IMR-90 (cell line): ENCODE data around the gene OR2J1. TPM values are rescaled to one million over a fixed set of nuclear protein-coding genes. Genes with fewer than 3 reads are reported as not detected.

Experiments
- ATAC-seq: fragments of 200-7000 bp; cut with Tn5 transposase; 2 replicates; pipeline ENCODE4 v1.9.1; 2020; ENCODE audit warnings: low read depth, mild to moderate bottlenecking, moderate library complexity
- BruUV-seq: library from RNA; stranded (reverse); fragments of 400-500 nt; replicated peaks from 2 replicates; lab custom pipeline; 2021; lab: Mats Ljungman, UMichigan
- CTCF ChIA-PET: fragments of 300-600 bp; formaldehyde crosslinking; extraction: SDS; loops from one replicate; lab custom pipeline; 2021; ENCODE audit warnings: antibody characterized with exemption; lab: Yijun Ruan, JAX
- POLR2A ChIA-PET: fragments of 300-600 bp; sonication (Branson Sonifier 250); formaldehyde crosslinking; loops from one replicate; lab custom pipeline; 2022; ENCODE audit warnings: antibody characterized with exemption; ENCODE audit not compliant: unreplicated experiment; lab: Charles Lee
- DNase-seq: peaks from one replicate; pipeline ENCODE4 v3.0.0; 2013
- H2AFZ ChIP-seq: replicated peaks from 2 replicates; pipeline ENCODE3; 2013; ENCODE audit warnings: low read length, mild to moderate bottlenecking; ENCODE audit not compliant: poor library complexity
- H2AK5ac ChIP-seq: 2 replicates; pipeline ENCODE4 v1.6.1; 2013; ENCODE audit warnings: low read depth, low read length, inconsistent platforms
- H2AK9ac ChIP-seq: replicated peaks from 2 replicates; pipeline ENCODE3; 2013; ENCODE audit warnings: mild to moderate bottlenecking, low read depth, low read length, moderate library complexity; ENCODE audit not compliant: poor library complexity
- H2BK120ac ChIP-seq: 2 replicates; pipeline ENCODE4 v1.6.1; 2013; ENCODE audit warnings: low read depth, low read length, inconsistent platforms
- H2BK15ac ChIP-seq: 3 replicates; pipeline ENCODE4 v1.6.1; 2013; ENCODE audit warnings: low read depth, low read length, inconsistent platforms
- H2BK20ac ChIP-seq: 2 replicates; pipeline ENCODE4 v1.6.1; 2013; ENCODE audit warnings: low read depth, mild to moderate bottlenecking, inconsistent platforms, low read length, moderate library complexity
- H2BK5ac ChIP-seq: 2 replicates; pipeline ENCODE4 v1.6.1; 2013; ENCODE audit warnings: mild to moderate bottlenecking, low read depth, low read length, inconsistent platforms; ENCODE audit not compliant: poor library complexity, severe bottlenecking
- H3K14ac ChIP-seq: replicated peaks from 2 replicates; pipeline ENCODE4 v1.6.1; 2013; ENCODE audit warnings: low read depth, low read length, inconsistent platforms
- H3K18ac ChIP-seq: 2 replicates; pipeline ENCODE4 v1.6.1; 2013; ENCODE audit warnings: low read depth, low read length, control low read depth
- H3K23ac ChIP-seq: 2 replicates; pipeline ENCODE4 v1.6.1; 2013; ENCODE audit warnings: low read depth, low read length, inconsistent platforms
- H3K27ac ChIP-seq: 2 replicates; pipeline ENCODE4 v1.5.1; 2013; ENCODE audit warnings: mild to moderate bottlenecking, control low read depth, low read length; ENCODE audit not compliant: insufficient read depth
- H3K27me3 ChIP-seq: 2 replicates; pipeline ENCODE4 v1.6.1; 2013; ENCODE audit warnings: low read length; ENCODE audit not compliant: control insufficient read depth, insufficient read depth
- H3K36me3 ChIP-seq: 2 replicates; pipeline ENCODE4 v1.6.1; 2013; ENCODE audit warnings: low read length, mixed read lengths; ENCODE audit not compliant: control insufficient read depth, insufficient read depth
- H3K4ac ChIP-seq: 2 replicates; pipeline ENCODE4 v1.6.1; 2013; ENCODE audit warnings: low read depth, low read length, inconsistent platforms
- H3K4me1 ChIP-seq: 2 replicates; pipeline ENCODE4 v1.6.1; 2013; ENCODE audit warnings: low read length, mixed read lengths; ENCODE audit not compliant: control insufficient read depth, insufficient read depth
- H3K4me2 ChIP-seq: 2 replicates; pipeline ENCODE4 v1.6.1; 2013; ENCODE audit warnings: low read depth, mild to moderate bottlenecking, control low read depth, low read length, moderate library complexity
- H3K4me3 ChIP-seq: 2 replicates; pipeline ENCODE4 v1.5.1; 2013; ENCODE audit warnings: low read depth, mild to moderate bottlenecking, control low read depth, low read length, moderate library complexity; ENCODE audit not compliant: insufficient read depth
- H3K56ac ChIP-seq: 2 replicates; pipeline ENCODE4 v1.6.1; 2013; ENCODE audit warnings: low read length, inconsistent platforms; ENCODE audit not compliant: insufficient read depth; ENCODE audit errors: extremely low read depth
- H3K79me1 ChIP-seq, 2 experiments: 2 replicates each; pipeline ENCODE4 v1.6.1; 2013; ENCODE audit warnings: low read length in 2 of 2, inconsistent platforms in 1 of 2, low read depth in 1 of 2
- H3K9ac ChIP-seq: 2 replicates; pipeline ENCODE4 v1.6.1; 2013; ENCODE audit warnings: low read depth, low read length, control low read depth
- H3K9me1 ChIP-seq: 2 replicates; pipeline ENCODE4 v1.6.1; 2013; ENCODE audit warnings: low read length, inconsistent platforms; ENCODE audit not compliant: insufficient read depth
- H3K9me3 ChIP-seq: 2 replicates; pipeline ENCODE4 v1.6.1; 2013; ENCODE audit warnings: low read length; ENCODE audit not compliant: control insufficient read depth, insufficient read depth
- H4K20me1 ChIP-seq: 2 replicates; pipeline ENCODE4 v1.6.1; 2013; ENCODE audit warnings: low read length, inconsistent platforms; ENCODE audit not compliant: insufficient read depth
- H4K5ac ChIP-seq: 2 replicates; pipeline ENCODE4 v1.6.1; 2013; ENCODE audit warnings: mild to moderate bottlenecking, low read depth, low read length, control low read depth
- H4K8ac ChIP-seq, 2 experiments: 2 replicates each; pipeline ENCODE4 v1.6.1; 2013; ENCODE audit warnings: low read depth in 2 of 2, low read length in 2 of 2, control low read depth in 1 of 2, inconsistent platforms in 1 of 2
- H4K91ac ChIP-seq: 2 replicates; pipeline ENCODE4 v1.6.1; 2013; ENCODE audit warnings: low read depth, low read length, inconsistent platforms; ENCODE audit not compliant: insufficient read depth
- CEBPB ChIP-seq: IDR thresholded peaks from 2 replicates; pipeline ENCODE4 v1.6.1; 2012; ENCODE audit warnings: low read depth, low read length, improper control_type of control experiment
- CTCF ChIP-seq: conservative IDR thresholded peaks from 2 replicates; pipeline ENCODE4 v1.5.1; 2012; ENCODE audit warnings: mild to moderate bottlenecking, low read depth, low read length, improper control_type of control experiment
- FOS ChIP-seq: fragments of 150-350 bp; IDR thresholded peaks from 2 replicates; pipeline ENCODE4 v1.6.1; 2016; ENCODE audit warnings: low read depth, low read length
- MAFK ChIP-seq: IDR thresholded peaks from 2 replicates; pipeline ENCODE4 v1.6.1; 2012; ENCODE audit warnings: low read depth, low read length, improper control_type of control experiment
- MAZ ChIP-seq: IDR thresholded peaks from 2 replicates; pipeline ENCODE4 v1.6.1; 2012; ENCODE audit warnings: low read depth, mild to moderate bottlenecking, low read length, improper control_type of control experiment, moderate library complexity, borderline replicate concordance
- MXI1 ChIP-seq: IDR thresholded peaks from 2 replicates; pipeline ENCODE4 v1.6.1; 2012; ENCODE audit warnings: low read depth, mild to moderate bottlenecking, low read length, moderate library complexity, borderline replicate concordance
- NFE2L2 ChIP-seq: fragments of 150-350 bp; IDR thresholded peaks from 2 replicates; pipeline ENCODE4 v1.6.1; 2016; ENCODE audit warnings: low read depth, mild to moderate bottlenecking, low read length
- POLR2A ChIP-seq: IDR thresholded peaks from 2 replicates; pipeline ENCODE4 v1.6.1; 2012; ENCODE audit warnings: mild to moderate bottlenecking, low read depth, low read length
- RAD21 ChIP-seq: IDR thresholded peaks from 2 replicates; pipeline ENCODE4 v1.6.1; 2012; ENCODE audit warnings: low read length, improper control_type of control experiment
- RCOR1 ChIP-seq: IDR thresholded peaks from 2 replicates; pipeline ENCODE4 v1.6.1; 2012; ENCODE audit warnings: mild to moderate bottlenecking, low read length, improper control_type of control experiment; ENCODE audit not compliant: insufficient replicate concordance
- RFX5 ChIP-seq: IDR thresholded peaks from 2 replicates; pipeline ENCODE4 v1.8.0; 2012; ENCODE audit warnings: low read depth, mild to moderate bottlenecking, low read length, moderate library complexity
- SMC3 ChIP-seq: fragments of 150-350 bp; IDR thresholded peaks from 2 replicates; pipeline ENCODE4 v1.6.1; 2016; ENCODE audit warnings: low read depth, mild to moderate bottlenecking, antibody characterized with exemption, low read length, moderate library complexity
- WGBS, 2 experiments: methylation state at CpG; one replicate each; pipeline versions ENCODE4 v1.1.5 to v1.1.7; 2013; ENCODE audit warnings: missing lambda C conversion rate in 2 of 2; ENCODE audit not compliant: insufficient read length in 1 of 2; ENCODE audit errors: extremely low coverage in 2 of 2; 5-methylcytosine and 5-hydroxymethylcytosine counted together
- dilution Hi-C: fragments of 300-500 bp; cut with HindIII; formaldehyde crosslinking; loops from one replicate; pipeline ENCODE4 v1.14.3; 2018; ENCODE audit warnings: low sequenced_read_pairs; ENCODE audit not compliant: unreplicated experiment
- in situ Hi-C: fragments of 300-500 bp; cut with MboI; formaldehyde crosslinking; loops from 3 replicates; pipeline ENCODE4 v1.14.3; 2019; ENCODE audit warnings: low sequenced_read_pairs, inconsistent platforms, mixed read lengths
- intact Hi-C: fragments of 100-400 bp; cut with micrococcal nuclease; formaldehyde crosslinking; loops from 2 replicates; pipeline ENCODE4 v1.10.0; 2022
- polyA plus RNA-seq, 3 experiments: library from polyadenylated mRNA; depleted of rRNA; stranded (reverse); fragments of >200 nt; gene quantifications; 2 replicates each; pipeline ENCODE4 v1.2.3, GENCODE V29; 2012; ENCODE audit warnings: low replicate concordance in 1 of 3
- total RNA-seq: library from RNA; depleted of rRNA; stranded (reverse); fragments of >200 nt; gene quantifications from 2 replicates; pipeline ENCODE4 v1.2.3, GENCODE V29; 2012

The OR2J1 gene
- total and polyA plus RNA-seq, 2 of the 4 experiments (the other 2 are of a cell fraction) = not detected

DNA sequence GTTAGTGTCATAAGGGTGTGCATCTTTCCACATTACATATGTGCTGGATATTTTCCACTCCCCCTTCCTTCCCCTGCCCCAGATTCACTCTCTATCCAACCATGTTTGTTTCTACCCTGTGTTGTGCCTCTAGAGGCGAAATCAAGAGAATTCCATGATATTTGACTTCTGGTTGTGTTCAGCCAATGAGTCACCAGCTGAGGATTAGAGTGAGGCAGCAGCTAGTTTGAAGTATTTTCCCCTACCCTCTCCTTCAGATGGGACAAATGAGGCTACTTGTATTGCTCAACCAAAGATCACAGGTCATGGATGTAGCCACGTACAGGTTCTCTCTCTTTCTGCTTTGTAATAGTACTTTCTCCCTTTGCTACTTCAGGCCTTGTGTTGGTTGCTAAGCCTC is 46.9 kb downstream of the OR2J1 start:
- in situ Hi-C loops = no loop called here
- no CpG with 5 or more reads among the region's 2 CpGs for WGBS, 2 experiments

More for the DNA sequence above, 46.9 kb downstream of the OR2J1 start:
- Histone ChIP-seq H2AK5ac (no peak overlapping the region), H3K4me3 (no peak overlapping the region), H2BK120ac (no peak overlapping the region), H4K91ac (no peak overlapping the region), H2AK9ac (no peak overlapping the region), H4K20me1 (no peaks in the 10 kb centered on the region), H3K23ac (no peak overlapping the region), H3K4ac (no peak overlapping the region), H3K27me3 (no peaks in the 10 kb centered on the region), H4K8ac (no peak overlapping the region), H3K14ac (no peak overlapping the region), H2BK20ac (no peak overlapping the region), H3K79me1 (no peaks in the 10 kb centered on the region), H3K4me1 (no peaks in the 10 kb centered on the region), H2BK15ac (no peak overlapping the region), H2BK5ac (no peak overlapping the region), H3K4me2 (no peak overlapping the region), H4K5ac (no peak overlapping the region), H3K9me3 (peaks cover 4% of the 10 kb centered on the region; the same call in 1 of the 2 replicates), H3K18ac (no peak overlapping the region), H2AFZ (no peak overlapping the region), H3K36me3 (no peaks in the 10 kb centered on the region), H3K56ac (no peak overlapping the region), H3K27ac (no peak overlapping the region), H3K9ac (no peak overlapping the region), H3K9me1 (no peaks in the 10 kb centered on the region)
- no TSS peak for BruUV-seq
- dilution Hi-C loops (no loop called here), intact Hi-C loops (no loop called here)
- no peak for TF ChIP-seq CEBPB
- no peak for TF ChIP-seq SMC3
- no peak for TF ChIP-seq NFE2L2
- TF ChIP-seq CTCF = no peak
- no peak for TF ChIP-seq RCOR1
- TF ChIP-seq FOS = no peak
- no peak for TF ChIP-seq MAZ
- TF ChIP-seq RFX5 = no peak
- no peak for TF ChIP-seq POLR2A
- no peak for TF ChIP-seq RAD21
- TF ChIP-seq MXI1 = no peak
- TF ChIP-seq MAFK = no peak
- DNase-seq (no peak), ATAC-seq (no peak)
- CTCF ChIA-PET = no interaction called here
- POLR2A ChIA-PET = no interaction called here
